Measurements from ENCODE around the gene PFKFB3. TPM values are rescaled to one million over a fixed set of nuclear protein-coding genes. Genes with fewer than 3 reads are reported as not detected.
"Not testable (repeated sequence)": the region's sequence is repeated elsewhere in the genome, so short reads cannot be mapped to it uniquely, and the experiment has no call there.

Gene PFKFB3
- total RNA-seq, 1 experiment from 2014 or later = 58.2 TPM

- no peak for DNase-seq (ENCODE audit: low read depth)
- in situ Hi-C loops (cut with HindIII; ENCODE audit: low pct_unique_long_range_greater_than_20kb, low sequenced_read_pairs) = no loop called here
Observed at GRCh38 chr10:6247041-6247712, 44.4 kb downstream of the PFKFB3 start.

GRCh38 chr10:6248908-6249307 is 46.2 kb downstream of the PFKFB3 start:
- in situ Hi-C loops (cut with HindIII; ENCODE audit: low pct_unique_long_range_greater_than_20kb, low sequenced_read_pairs); DNase-seq (ENCODE audit: low read depth): not testable (repeated sequence)

GRCh38 chr10:6249698-6250097 is 47.0 kb downstream of the PFKFB3 start:
- no peak for DNase-seq (ENCODE audit: low read depth)
- in situ Hi-C loops (cut with HindIII; ENCODE audit: low pct_unique_long_range_greater_than_20kb, low sequenced_read_pairs) = no loop called here

- no peak for DNase-seq (ENCODE audit: low read depth)
- in situ Hi-C loops (cut with HindIII; ENCODE audit: low pct_unique_long_range_greater_than_20kb, low sequenced_read_pairs) = no loop called here
Observed at GRCh38 chr10:6250745-6251144, 48.0 kb downstream of the PFKFB3 start.

GRCh38 chr10:6254201-6254600 is 51.5 kb downstream of the PFKFB3 start:
- no peak for DNase-seq (ENCODE audit: low read depth)
- in situ Hi-C loops (cut with HindIII; ENCODE audit: low pct_unique_long_range_greater_than_20kb, low sequenced_read_pairs) = no loop called here

GRCh38 chr10:6255548-6256061 is 52.9 kb downstream of the PFKFB3 start:
- in situ Hi-C loops (cut with HindIII; ENCODE audit: low pct_unique_long_range_greater_than_20kb, low sequenced_read_pairs) = no loop called here
- DNase-seq (ENCODE audit: low read depth) = no peak

GRCh38 chr10:6256439-6256838 is 53.7 kb downstream of the PFKFB3 start:
- in situ Hi-C loops (cut with HindIII; ENCODE audit: low pct_unique_long_range_greater_than_20kb, low sequenced_read_pairs) = no loop called here
- no peak for DNase-seq (ENCODE audit: low read depth)

GRCh38 chr10:6259153-6259552 is 56.4 kb downstream of the PFKFB3 start:
- in situ Hi-C loops (cut with HindIII; ENCODE audit: low pct_unique_long_range_greater_than_20kb, low sequenced_read_pairs) = no loop called here
- DNase-seq (ENCODE audit: low read depth) = no peak

- in situ Hi-C loops (cut with HindIII; ENCODE audit: low pct_unique_long_range_greater_than_20kb, low sequenced_read_pairs) = no loop called here
- no peak for DNase-seq (ENCODE audit: low read depth)
Observed at GRCh38 chr10:6260843-6261242, 58.1 kb downstream of the PFKFB3 start.

- in situ Hi-C loops (cut with HindIII; ENCODE audit: low pct_unique_long_range_greater_than_20kb, low sequenced_read_pairs) = no loop called here
- DNase-seq (ENCODE audit: low read depth) = no peak
Observed at GRCh38 chr10:6267941-6268340, 65.2 kb downstream of the PFKFB3 start.

GRCh38 chr10:6269432-6269831 is 66.7 kb downstream of the PFKFB3 start:
- in situ Hi-C loops (cut with HindIII; ENCODE audit: low pct_unique_long_range_greater_than_20kb, low sequenced_read_pairs) = no loop called here
- DNase-seq (ENCODE audit: low read depth) = no peak

- DNase-seq (ENCODE audit: low read depth) = no peak
- in situ Hi-C loops (cut with HindIII; ENCODE audit: low pct_unique_long_range_greater_than_20kb, low sequenced_read_pairs) = no loop called here
Observed at GRCh38 chr10:6269953-6270867, 67.5 kb downstream of the PFKFB3 start.

GRCh38 chr10:6270951-6271350 is 68.2 kb downstream of the PFKFB3 start:
- in situ Hi-C loops (cut with HindIII; ENCODE audit: low pct_unique_long_range_greater_than_20kb, low sequenced_read_pairs) = no loop called here
- no peak for DNase-seq (ENCODE audit: low read depth)

GRCh38 chr10:6271663-6272062 is 68.9 kb downstream of the PFKFB3 start:
- DNase-seq (ENCODE audit: low read depth) = no peak
- in situ Hi-C loops (cut with HindIII; ENCODE audit: low pct_unique_long_range_greater_than_20kb, low sequenced_read_pairs) = no loop called here

GRCh38 chr10:6272126-6272525 is 69.4 kb downstream of the PFKFB3 start:
- in situ Hi-C loops (cut with HindIII; ENCODE audit: low pct_unique_long_range_greater_than_20kb, low sequenced_read_pairs) = no loop called here
- DNase-seq (ENCODE audit: low read depth) = no peak

GRCh38 chr10:6273351-6273750 is 70.6 kb downstream of the PFKFB3 start:
- in situ Hi-C loops (cut with HindIII; ENCODE audit: low pct_unique_long_range_greater_than_20kb, low sequenced_read_pairs) = no loop called here
- no peak for DNase-seq (ENCODE audit: low read depth)

GRCh38 chr10:6274040-6274439 is 71.3 kb downstream of the PFKFB3 start:
- in situ Hi-C loops (cut with HindIII; ENCODE audit: low pct_unique_long_range_greater_than_20kb, low sequenced_read_pairs) = no loop called here
- no peak for DNase-seq (ENCODE audit: low read depth)

- DNase-seq (ENCODE audit: low read depth) = no peak
- in situ Hi-C loops (cut with HindIII; ENCODE audit: low pct_unique_long_range_greater_than_20kb, low sequenced_read_pairs) = no loop called here
Observed at GRCh38 chr10:6274484-6274883, 71.8 kb downstream of the PFKFB3 start.
